GM12892 (cell line): Measurements from ENCODE around the gene IGFL3.
"Not testable (repeated sequence)": the region's sequence is repeated elsewhere in the genome, so short reads cannot be mapped to it uniquely, and the experiment has no call there.

Experiments
- DNase-seq: peaks from one replicate; pipeline ENCODE4 v3.0.0; 2011; ENCODE audit not compliant: insufficient read length
- FAIRE-seq: peaks from 2 replicates; lab custom pipeline; 2011; peaks lifted over from hg19 to GRCh38; lab: Jason Lieb, UNC
- POLR2A ChIP-seq: IDR thresholded peaks from 2 replicates; pipeline ENCODE4 v1.6.1; 2011; ENCODE audit warnings: low read depth, low read length, control low read depth
- POLR2AphosphoS5 ChIP-seq: IDR thresholded peaks from 2 replicates; pipeline ENCODE4 v1.6.1; 2011; ENCODE audit warnings: low read depth, low read length, control low read depth
- TAF1 ChIP-seq: IDR thresholded peaks from 2 replicates; pipeline ENCODE4 v1.6.1; 2011; ENCODE audit warnings: low read depth, mild to moderate bottlenecking, control low read depth, low read length, borderline replicate concordance

IGFL3 gene

DNA sequence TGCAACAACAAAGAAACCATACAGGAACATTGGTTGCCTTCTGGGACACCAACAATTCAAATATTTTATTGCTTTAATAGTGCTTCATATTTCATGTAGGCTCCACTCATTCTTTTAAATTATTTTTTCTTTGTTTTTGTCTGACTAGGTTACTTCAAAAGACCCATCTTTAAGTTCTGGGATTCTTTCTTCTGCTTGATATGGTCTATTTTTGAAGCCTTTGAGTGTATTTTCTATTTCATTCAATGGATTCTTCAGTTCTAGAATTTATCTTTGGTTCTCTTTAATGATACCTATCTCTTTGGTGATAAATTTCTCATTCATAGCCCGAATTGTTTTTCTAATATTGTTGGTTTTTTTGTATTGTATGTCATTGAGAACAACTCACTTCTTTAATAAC lies 38.6 kb downstream of the IGFL3 start:
- DNase-seq (no peak), FAIRE-seq (no peak)
- TF ChIP-seq POLR2A (no peak), POLR2AphosphoS5 (no peak), TAF1 (no peak)

DNA sequence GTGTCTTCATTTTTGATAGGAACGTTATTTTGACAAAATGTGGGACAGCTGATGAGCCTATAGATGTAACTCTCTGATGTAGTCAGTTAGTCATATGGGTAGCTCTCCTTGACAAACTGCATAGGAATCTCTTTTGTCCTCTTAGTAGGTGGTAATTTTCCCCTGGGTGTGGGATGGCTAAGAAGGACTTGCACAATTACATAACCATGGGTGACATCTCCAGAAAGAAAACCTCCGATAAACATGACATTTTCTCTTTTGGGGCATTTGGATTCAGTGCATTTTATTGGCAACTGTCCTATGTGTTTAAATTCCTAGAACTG lies 41.8 kb downstream of the IGFL3 start:
- DNase-seq (no peak), FAIRE-seq (no peak)
- TF ChIP-seq TAF1: no peak
- no peak for TF ChIP-seq POLR2A
- no peak for TF ChIP-seq POLR2AphosphoS5

DNA sequence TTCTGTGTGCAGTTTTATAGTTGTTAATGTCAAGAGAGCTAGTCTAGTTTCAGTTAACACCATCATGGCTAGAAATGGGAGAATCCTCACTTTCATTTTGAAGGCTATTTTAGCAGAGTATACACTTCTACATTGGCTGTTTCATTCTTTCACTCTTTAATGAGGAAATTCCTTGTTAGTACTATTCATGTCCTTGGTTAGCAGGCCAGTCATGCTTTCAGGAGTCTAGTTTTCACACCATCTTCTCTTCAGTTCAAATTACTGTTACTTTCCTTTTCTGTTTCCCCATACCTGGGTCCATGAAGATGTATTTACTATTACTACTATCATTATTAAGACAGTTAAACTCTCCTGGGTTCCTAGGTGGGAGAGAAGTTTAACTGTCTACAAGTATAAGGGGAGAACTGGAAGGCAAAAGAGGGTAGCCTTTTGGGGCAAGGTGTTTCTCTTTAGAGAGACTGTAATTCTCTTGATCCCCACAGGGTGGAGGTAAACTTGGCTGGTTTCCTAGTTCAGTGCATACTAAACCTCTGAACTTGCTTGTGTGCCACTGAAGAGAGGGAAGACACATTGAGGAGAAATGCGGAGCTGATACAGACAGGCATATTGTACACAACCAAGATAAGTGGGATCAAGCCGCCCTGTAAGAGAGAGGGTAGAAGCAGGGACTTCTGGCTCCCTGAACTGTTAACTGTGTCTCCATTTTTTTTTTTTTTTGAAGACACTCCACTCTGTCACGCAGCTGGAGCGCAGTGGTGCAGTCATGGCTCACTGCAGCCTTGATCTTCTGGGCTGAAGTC lies 42.4 kb downstream of the IGFL3 start:
- no peak for TF ChIP-seq TAF1
- TF ChIP-seq POLR2A: no peak
- TF ChIP-seq POLR2AphosphoS5: no peak
- peak; percentile 18 for DNase-seq
- FAIRE-seq: peak; percentile 58

DNA sequence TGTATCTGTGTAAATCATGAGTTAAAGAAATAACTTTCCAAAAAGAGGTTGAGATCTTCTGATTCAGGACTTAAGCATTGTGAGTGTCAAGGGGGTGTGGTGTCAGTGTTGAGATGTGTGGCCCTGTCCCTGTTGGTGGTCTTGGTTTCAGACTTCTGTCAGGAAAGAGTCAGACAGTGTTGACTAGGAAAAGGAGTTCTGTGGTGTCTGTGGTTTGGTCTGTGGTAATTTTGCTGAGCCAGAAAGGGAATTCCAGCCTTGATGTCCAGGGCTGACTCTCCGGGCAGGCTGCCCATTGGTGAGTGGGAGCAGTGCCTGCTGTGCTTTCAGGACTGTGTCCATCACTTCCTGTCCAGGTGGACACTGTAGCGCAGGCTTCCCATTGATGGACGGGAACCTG lies 43.9 kb downstream of the IGFL3 start:
- TF ChIP-seq POLR2A (no peak), TAF1 (no peak), POLR2AphosphoS5 (no peak)
- FAIRE-seq (no peak), DNase-seq (no peak)

DNA sequence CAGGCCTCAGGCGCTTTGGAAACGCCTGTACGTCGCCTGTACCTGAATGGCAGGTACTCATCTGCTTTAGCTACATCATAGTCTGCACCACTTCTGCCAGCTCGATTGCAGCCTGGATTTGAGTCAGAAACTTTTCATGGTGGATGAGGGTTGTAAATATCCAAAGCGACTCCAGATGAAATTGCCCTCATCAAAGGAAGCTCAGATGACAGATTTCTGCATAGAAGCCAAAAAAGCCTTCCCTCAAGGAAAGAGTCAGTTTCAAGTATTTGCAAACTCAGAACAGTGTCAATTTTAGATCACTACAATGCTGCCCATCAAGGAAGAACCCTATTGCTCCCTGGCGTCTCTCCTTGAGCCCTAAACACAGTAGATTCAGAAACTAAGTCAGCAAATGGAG lies 44.9 kb downstream of the IGFL3 start:
- FAIRE-seq (no peak), DNase-seq (no peak)
- TF ChIP-seq POLR2A (no peak), TAF1 (no peak), POLR2AphosphoS5 (no peak)

DNA sequence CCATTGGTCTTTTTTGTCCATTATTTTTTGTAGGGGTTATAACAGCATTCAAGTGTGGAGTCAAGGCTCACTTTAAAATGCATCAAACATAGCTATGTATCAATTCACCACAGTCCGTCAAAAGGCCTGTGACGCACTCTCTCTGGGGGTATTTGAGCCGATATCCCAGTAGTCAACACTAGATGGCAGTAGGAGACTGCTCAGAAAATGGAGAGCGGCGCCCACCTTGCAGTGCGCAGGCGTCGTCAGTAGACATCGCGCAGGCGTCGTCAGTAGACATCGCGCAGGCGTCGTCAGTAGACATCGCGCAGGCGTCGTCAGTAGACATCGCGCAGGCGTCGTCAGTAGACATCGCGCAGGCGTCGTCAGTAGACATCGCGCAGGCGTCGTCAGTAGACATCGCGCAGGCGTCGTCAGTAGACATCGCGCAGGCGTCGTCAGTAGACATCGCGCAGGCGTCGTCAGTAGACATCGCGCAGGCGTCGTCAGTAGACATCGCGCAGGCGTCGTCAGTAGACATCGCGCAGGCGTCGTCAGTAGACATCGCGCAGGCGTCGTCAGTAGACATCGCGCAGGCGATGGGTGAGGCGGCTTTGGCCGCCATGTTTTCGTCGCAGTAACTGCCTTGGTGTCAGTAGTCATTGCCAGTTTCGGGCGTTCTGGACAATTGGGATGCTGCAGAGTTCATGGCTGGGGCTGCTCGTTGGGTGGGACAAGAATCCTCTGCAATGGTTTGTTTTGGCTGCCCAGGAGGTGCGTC lies 45.7 kb downstream of the IGFL3 start:
- DNase-seq: peak; percentile 25
- FAIRE-seq: not testable (repeated sequence)

DNA sequence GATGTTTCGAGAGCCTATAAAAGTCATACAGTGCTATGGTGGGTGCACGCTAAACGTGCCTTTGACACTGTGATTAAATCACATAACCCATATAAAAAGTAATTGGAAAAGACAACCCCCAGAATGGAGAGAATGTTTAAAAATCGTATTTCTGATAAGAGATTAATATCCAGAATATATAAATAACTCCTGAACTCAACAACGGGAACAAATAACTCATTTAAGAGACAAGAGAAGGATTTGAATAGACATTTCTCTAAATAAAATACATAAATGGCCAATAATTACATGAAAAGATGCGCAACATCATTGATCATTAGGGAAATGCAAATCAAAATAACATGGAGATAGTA lies 46.7 kb downstream of the IGFL3 start:
- TF ChIP-seq TAF1: no peak
- no peak for TF ChIP-seq POLR2A
- FAIRE-seq (no peak), DNase-seq (no peak)

DNA sequence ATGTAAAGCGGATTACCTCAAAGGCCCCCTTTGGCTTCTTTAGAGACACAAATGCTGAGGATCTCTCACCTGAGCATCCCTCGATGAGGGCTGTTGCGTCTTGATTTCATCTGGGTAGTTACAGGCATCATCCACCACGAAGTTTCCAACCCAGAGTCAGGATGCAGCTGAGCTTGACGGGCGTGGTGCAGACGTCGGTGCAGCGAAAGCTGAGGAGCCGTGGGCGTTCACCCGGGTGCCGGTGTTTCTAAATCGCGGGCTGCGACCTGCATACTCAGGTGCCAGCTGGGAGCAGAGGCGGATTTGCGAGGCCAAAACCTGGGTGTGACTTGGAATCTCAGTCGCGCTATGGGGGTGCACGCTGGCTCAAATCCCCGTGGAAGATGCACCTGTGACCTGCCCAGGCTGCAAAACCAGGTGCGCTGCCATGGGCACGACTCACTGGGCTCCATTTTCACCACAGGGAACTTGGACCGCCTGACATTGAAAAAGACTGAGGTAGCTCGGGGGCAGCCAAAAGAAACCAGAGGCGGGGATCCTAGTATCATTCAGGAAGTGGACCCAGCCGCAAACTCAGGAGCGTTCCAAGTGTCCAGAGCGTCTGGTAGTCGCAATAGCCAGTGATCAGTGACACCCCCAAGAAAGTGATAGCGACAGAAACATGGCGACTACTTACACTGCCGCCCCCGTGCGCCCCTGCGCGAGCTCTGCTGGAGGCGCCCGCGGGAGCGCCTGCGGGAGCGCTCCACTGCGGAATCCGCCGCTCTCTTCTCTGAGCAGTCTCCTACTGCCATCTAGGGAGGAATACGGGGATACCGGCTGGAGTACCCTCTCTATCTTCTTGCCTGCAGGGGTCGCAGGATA lies 47.3 kb downstream of the IGFL3 start:
- DNase-seq (peak; percentile 33), FAIRE-seq (no peak)
- TF ChIP-seq POLR2AphosphoS5 (no peak), POLR2A (no peak), TAF1 (no peak)

DNA sequence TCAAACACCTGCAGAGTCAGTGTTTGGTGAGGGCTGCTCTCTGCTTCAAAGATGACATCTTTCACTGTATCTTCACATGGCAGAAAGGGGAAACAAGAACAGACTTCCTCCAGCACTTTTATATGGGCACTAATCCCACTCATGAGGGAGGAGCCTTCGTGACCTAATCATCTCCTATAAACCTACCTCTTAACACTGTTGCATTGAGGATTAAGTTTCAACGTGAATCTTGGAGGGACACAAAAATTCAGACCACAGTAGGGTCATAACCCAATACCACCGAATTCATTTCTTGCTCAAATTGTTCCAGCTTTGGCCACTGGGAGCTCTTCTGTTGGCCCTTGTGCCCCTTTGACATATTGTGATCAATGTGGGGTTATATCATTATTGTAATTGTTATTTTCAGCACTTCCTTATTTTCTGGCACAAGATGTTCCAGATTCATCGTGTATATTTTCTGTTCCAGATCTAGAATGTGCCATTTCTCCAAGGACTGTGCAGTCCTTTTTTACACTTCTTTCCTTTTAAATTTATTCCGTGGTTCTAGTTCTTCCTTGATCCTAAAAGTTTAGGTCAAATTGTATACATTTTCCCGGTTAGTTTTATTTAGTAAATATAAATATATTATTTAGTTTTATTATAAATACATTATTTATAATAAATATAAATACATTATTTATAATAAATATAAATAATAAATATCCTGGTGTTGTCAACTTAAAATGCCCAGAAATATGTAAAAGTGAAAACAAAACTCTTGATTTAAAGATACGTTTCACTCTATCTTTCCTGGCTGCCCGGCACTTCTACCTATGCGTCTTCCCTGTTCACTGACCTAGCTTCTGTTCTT lies 48.2 kb downstream of the IGFL3 start:
- FAIRE-seq: no peak
- DNase-seq: no peak
- TF ChIP-seq POLR2AphosphoS5 (no peak), POLR2A (no peak), TAF1 (no peak)

DNA sequence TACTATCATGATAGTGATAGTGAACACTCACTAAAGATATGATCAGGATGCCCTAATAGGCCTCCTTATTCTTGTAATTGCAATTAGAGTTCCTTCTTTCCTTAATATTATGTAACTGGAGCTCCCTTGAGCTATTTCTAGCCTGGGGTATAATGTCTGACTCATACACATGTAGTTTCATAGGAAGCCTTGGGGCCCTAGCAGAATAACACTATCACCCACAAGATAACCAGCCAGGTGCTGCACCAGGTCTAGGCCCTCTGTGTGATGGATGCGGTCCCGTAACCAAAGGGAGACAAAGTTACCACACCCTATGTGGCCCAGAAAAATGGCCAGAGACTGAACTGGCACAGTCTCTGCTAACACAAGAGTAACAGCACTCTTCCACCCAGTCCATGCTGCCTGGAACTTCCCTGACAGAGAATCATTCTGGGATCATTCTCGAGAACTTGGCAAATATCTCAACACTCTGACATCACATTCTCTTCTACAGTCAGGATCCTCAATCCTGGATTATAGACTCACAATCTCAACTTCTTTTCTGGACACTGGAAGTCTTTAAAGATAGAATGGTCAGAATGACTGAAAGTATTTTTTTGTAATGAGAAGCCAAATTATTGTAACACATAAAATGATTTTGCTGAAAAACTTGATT lies 51.1 kb downstream of the IGFL3 start:
- DNase-seq (no peak), FAIRE-seq (no peak)
- TF ChIP-seq POLR2AphosphoS5 (no peak), TAF1 (no peak), POLR2A (no peak)
